ENCODE data around the gene CATSPERD. TPM values are rescaled to one million over a fixed set of nuclear protein-coding genes. Genes with fewer than 3 reads are reported as not detected.

Gene CATSPERD
- total RNA-seq, 1 experiment from 2014 or later = not detected

GRCh38 chr19:5694167-5694955 lies 26.1 kb upstream of the CATSPERD start:
- BruUV-seq (replicated peaks) = no TSS peak
- no peaks in the 10 kb centered on the region for H3K4me1 Mint-ChIP-seq (ENCODE audit: low read depth, unreplicated experiment)

DNA sequence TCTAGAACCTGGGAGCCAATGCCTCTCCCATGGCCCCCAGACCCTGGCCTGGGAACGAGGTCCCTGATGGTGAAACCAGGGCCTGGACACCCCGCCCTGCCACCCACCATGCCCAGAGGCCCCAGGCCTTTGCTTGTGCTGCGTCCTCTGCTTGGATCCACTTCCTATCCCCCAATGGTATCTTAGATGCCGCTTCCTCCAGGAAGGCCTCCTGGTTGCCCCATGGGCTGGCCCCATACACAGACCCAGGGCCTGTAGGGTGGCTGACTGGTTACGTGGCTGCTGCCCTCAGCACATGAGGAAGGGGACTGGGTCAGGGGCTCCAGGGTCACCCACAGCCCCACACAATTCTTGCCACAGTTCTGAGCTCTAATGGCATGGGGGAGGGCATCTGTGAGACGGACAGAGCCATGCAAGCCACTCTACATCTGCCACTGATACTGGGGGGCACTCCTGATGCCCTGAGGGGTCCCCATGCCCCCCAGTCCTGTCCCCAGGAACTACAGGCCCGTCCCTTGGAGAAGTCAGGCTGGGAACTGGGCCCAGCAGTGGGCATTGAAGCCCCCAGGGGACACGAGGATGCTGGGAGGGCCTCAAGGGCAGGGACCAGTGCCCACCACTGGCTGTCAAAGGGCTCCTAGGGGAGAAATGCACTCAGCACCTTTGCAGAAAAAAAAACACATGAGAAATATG lies 25.3 kb upstream of the CATSPERD start:
- no TSS peak for BruUV-seq (replicated peaks)
- no peak overlapping the region for H3K4me3 Mint-ChIP-seq (ENCODE audit: low read depth, unreplicated experiment)
- no peaks in the 10 kb centered on the region for H3K4me1 Mint-ChIP-seq (ENCODE audit: low read depth, unreplicated experiment)
- CTCF ChIA-PET = no interaction called here
- TF ChIP-seq CTCF (IDR thresholded peaks at IDR 0.05; ENCODE audit: unreplicated experiment) = no peak
- H3K27ac Mint-ChIP-seq (ENCODE audit: unreplicated experiment) = no peak overlapping the region
- no peaks in the 10 kb centered on the region for H3K9me3 Mint-ChIP-seq (ENCODE audit: low read depth, unreplicated experiment)
- H3K36me3 Mint-ChIP-seq (ENCODE audit: insufficient read depth, unreplicated experiment) = peaks cover 90% of the 10 kb centered on the region
- H3K27me3 Mint-ChIP-seq (ENCODE audit: unreplicated experiment) = no peaks in the 10 kb centered on the region
- intact Hi-C loops (cut with micrococcal nuclease; ENCODE audit: unreplicated experiment) = no loop called here
- no peak for DNase-seq

More at GRCh38 chr19:5694167-5694955, 26.1 kb upstream of the CATSPERD start:
- Mint-ChIP-seq H3K27ac (ENCODE audit: unreplicated experiment) (no peak overlapping the region), H3K9me3 (ENCODE audit: low read depth, unreplicated experiment) (no peaks in the 10 kb centered on the region), H3K36me3 (ENCODE audit: insufficient read depth, unreplicated experiment) (peaks cover 96% of the 10 kb centered on the region), H3K4me3 (ENCODE audit: low read depth, unreplicated experiment) (no peak overlapping the region), H3K27me3 (ENCODE audit: unreplicated experiment) (no peaks in the 10 kb centered on the region)
- TF ChIP-seq CTCF (IDR thresholded peaks at IDR 0.05; ENCODE audit: unreplicated experiment) = no peak
- intact Hi-C loops (cut with micrococcal nuclease; ENCODE audit: unreplicated experiment) = no loop called here
- CTCF ChIA-PET = interaction anchor here (0.5 kb wide), 1 partner anchor 370 kb away, joined by 6 read pairs; no protein-coding TSS in a partner anchor
- no peak for DNase-seq

GRCh38 chr19:5695649-5696195 lies 24.7 kb upstream of the CATSPERD start:
- Mint-ChIP-seq H3K4me1 (ENCODE audit: low read depth, unreplicated experiment) (no peaks in the 10 kb centered on the region), H3K36me3 (ENCODE audit: insufficient read depth, unreplicated experiment) (peaks cover 88% of the 10 kb centered on the region), H3K4me3 (ENCODE audit: low read depth, unreplicated experiment) (no peak overlapping the region), H3K9me3 (ENCODE audit: low read depth, unreplicated experiment) (no peaks in the 10 kb centered on the region), H3K27ac (ENCODE audit: unreplicated experiment) (no peak overlapping the region), H3K27me3 (ENCODE audit: unreplicated experiment) (no peaks in the 10 kb centered on the region)
- intact Hi-C loops (cut with micrococcal nuclease; ENCODE audit: unreplicated experiment) = no loop called here
- BruUV-seq (replicated peaks) = no TSS peak
- no peak for TF ChIP-seq CTCF (IDR thresholded peaks at IDR 0.05; ENCODE audit: unreplicated experiment)
- CTCF ChIA-PET = no interaction called here
- DNase-seq = no peak

DNA sequence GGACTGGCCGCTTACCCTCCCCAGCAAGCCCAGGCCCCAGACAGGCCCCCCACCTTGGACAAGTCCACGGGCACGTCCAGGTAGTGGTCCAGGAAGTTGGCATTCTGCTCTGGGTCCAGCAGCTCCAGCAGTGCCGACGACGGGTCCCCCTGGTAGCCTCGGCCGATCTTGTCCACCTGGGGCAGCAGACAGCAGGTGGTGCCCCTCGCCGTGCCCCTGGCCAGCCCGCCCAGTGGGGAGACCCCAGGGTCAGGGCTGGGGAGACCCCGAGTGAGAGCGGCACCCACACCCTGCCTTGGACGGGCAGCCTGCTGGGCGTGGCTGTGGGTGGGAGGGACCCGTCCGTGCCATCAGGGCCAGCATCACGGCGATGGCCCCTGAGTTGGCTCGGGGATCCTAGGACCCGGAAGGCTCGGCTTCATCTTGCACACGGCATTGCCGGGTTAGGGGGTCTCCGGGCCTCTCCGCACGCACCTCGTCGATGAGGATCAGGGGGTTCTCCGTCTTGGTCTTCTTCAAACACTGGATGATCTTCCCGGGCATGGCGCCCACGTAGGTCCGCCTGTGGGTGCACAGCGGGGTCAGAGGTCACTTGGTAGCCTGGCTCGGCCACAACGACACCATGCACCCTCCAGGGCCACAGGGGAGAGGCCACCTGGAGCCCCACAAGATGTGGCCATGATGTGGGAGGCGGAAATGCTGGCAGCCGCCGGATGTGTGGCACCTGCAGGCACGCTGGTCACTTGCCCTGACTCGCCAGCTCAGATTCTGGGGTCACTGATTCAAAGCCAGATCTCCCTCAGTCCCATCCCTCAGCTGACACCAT lies 24.0 kb upstream of the CATSPERD start:
- peaks cover 88% of the 10 kb centered on the region for H3K36me3 Mint-ChIP-seq (ENCODE audit: insufficient read depth, unreplicated experiment)
- no peak for DNase-seq
- H3K27ac Mint-ChIP-seq (ENCODE audit: unreplicated experiment) = peak overlapping the region; percentile 36
- H3K4me3 Mint-ChIP-seq (ENCODE audit: low read depth, unreplicated experiment) = no peak overlapping the region
- no peaks in the 10 kb centered on the region for H3K4me1 Mint-ChIP-seq (ENCODE audit: low read depth, unreplicated experiment)
- no TSS peak for BruUV-seq (replicated peaks)
- CTCF ChIA-PET = no interaction called here
- intact Hi-C loops (cut with micrococcal nuclease; ENCODE audit: unreplicated experiment) = no loop called here
- H3K27me3 Mint-ChIP-seq (ENCODE audit: unreplicated experiment) = no peaks in the 10 kb centered on the region
- H3K9me3 Mint-ChIP-seq (ENCODE audit: low read depth, unreplicated experiment) = no peaks in the 10 kb centered on the region
- TF ChIP-seq CTCF (IDR thresholded peaks at IDR 0.05; ENCODE audit: unreplicated experiment) = no peak

All from Calu3 (cell line).